K562 (cell line): ENCODE measurements around the gene RASGRP4. TPM values are rescaled to one million over a fixed set of nuclear protein-coding genes. Genes with fewer than 3 reads are reported as not detected.

ENCODE experiments used
- ARNT ChIP-seq, 2 experiments: fragments of 450-650 bp; IDR thresholded peaks; 2 replicates each; pipeline ENCODE4 v1.6.1; 2016; ENCODE audit warnings: mild to moderate bottlenecking in 1 of 2
- BCOR ChIP-seq: fragments of 450-650 bp; IDR thresholded peaks from 2 replicates; pipeline ENCODE4 v1.6.1; 2016
- CBX2 ChIP-seq: fragments of 200-600 bp; sonication (generic); IDR thresholded peaks from one replicate; pipeline ENCODE4 v1.6.1; 2012; ENCODE audit warnings: mild to moderate bottlenecking, low read length, inconsistent platforms; ENCODE audit not compliant: insufficient read depth, poor library complexity, severe bottlenecking
- E2F8 ChIP-seq: fragments of 450-650 bp; IDR thresholded peaks from 2 replicates; pipeline ENCODE4 v1.7.1; 2018; ENCODE audit warnings: mild to moderate bottlenecking, low read depth; ENCODE audit not compliant: partially characterized antibody
- ESRRA ChIP-seq: fragments of 450-650 bp; IDR thresholded peaks from 2 replicates; pipeline ENCODE4 v1.6.1; 2014; ENCODE audit warnings: low read depth, mild to moderate bottlenecking, moderate library complexity, borderline replicate concordance
- EZH2 ChIP-seq: IDR thresholded peaks from 2 replicates; pipeline ENCODE4 v1.6.1; 2012; ENCODE audit warnings: low read depth, mild to moderate bottlenecking, inconsistent platforms, low read length, borderline replicate concordance
- ILF3 ChIP-seq: fragments of 450-650 bp; IDR thresholded peaks from 2 replicates; pipeline ENCODE4 v1.6.1; 2018; ENCODE audit warnings: antibody characterized with exemption, mild to moderate bottlenecking, moderate library complexity, borderline replicate concordance
- KDM1A ChIP-seq, 2 experiments: fragments of 450-650 bp; IDR thresholded peaks; 2 replicates each; pipeline ENCODE4 v1.6.1; 2016; ENCODE audit warnings: mild to moderate bottlenecking in 2 of 2
- NFYB ChIP-seq: IDR thresholded peaks from 2 replicates; pipeline ENCODE4 v1.6.1; 2011; ENCODE audit warnings: mild to moderate bottlenecking, moderate library complexity; ENCODE audit not compliant: insufficient read length; ENCODE audit errors: extremely low read depth
- PML ChIP-seq: IDR thresholded peaks from 2 replicates; pipeline ENCODE4 v1.6.1; 2012; ENCODE audit warnings: low read length, inconsistent platforms
- PRDM10 ChIP-seq: fragments of 450-650 bp; IDR thresholded peaks from 2 replicates; pipeline ENCODE4 v1.6.1; 2018; ENCODE audit not compliant: partially characterized antibody
- PRPF4 ChIP-seq: fragments of 200-400 bp; formaldehyde crosslinking; IDR thresholded peaks from one replicate; pipeline ENCODE4 v1.6.1; 2017; ENCODE audit warnings: low read length, low read depth, mild to moderate bottlenecking; ENCODE audit not compliant: insufficient read depth, poor library complexity, severe bottlenecking
- SIN3B ChIP-seq: fragments of 450-650 bp; IDR thresholded peaks from 2 replicates; pipeline ENCODE4 v1.6.1; 2017; ENCODE audit warnings: low read depth, mild to moderate bottlenecking, moderate library complexity
- SMARCB1 ChIP-seq: IDR thresholded peaks from 2 replicates; pipeline ENCODE4 v1.6.1; 2011; ENCODE audit warnings: improper control_type of control experiment, low read depth; ENCODE audit not compliant: insufficient read length
- SREBF1 ChIP-seq: fragments of 150-350 bp; IDR thresholded peaks from 2 replicates; pipeline ENCODE4 v1.6.1; 2014; ENCODE audit warnings: antibody characterized with exemption, low read depth, low read length, borderline replicate concordance
- SRSF7 ChIP-seq: fragments of 200-400 bp; formaldehyde crosslinking; optimal IDR thresholded peaks from 2 replicates; pipeline ENCODE3; 2017; ENCODE audit warnings: mild to moderate bottlenecking, low read depth, low read length
- STAT5B ChIP-seq: fragments of 250-450 bp; sonication (Bioruptor Pico); IDR thresholded peaks from 2 replicates; pipeline ENCODE4 v1.8.0; 2021; ENCODE audit warnings: mild to moderate bottlenecking, inconsistent platforms
- ZKSCAN8 ChIP-seq: fragments of 200-800 bp; sonication (Bioruptor generic); IDR thresholded peaks from 2 replicates; pipeline ENCODE4 v1.6.1; 2016; ENCODE audit warnings: missing genetic modification characterization, missing compliant biosample characterization
- ZNF263 ChIP-seq: sonication (generic); formaldehyde crosslinking; IDR thresholded peaks from 2 replicates; pipeline ENCODE4 v1.8.0; 2022; ENCODE audit warnings: mild to moderate bottlenecking, missing genetic modification reagents, borderline replicate concordance
- ZNF639 ChIP-seq, 2 experiments: fragments of 200-800 bp in 1 of 2; sonication (Bioruptor generic) in 1 of 2; sonication (generic) in 1 of 2; formaldehyde crosslinking in 1 of 2; IDR thresholded peaks in 1 of 2; conservative IDR thresholded peaks in 1 of 2; 2 replicates each; pipeline versions ENCODE4 v1.5.0 to v1.6.1; 2016 to 2020; ENCODE audit warnings: missing compliant biosample characterization in 1 of 2, missing genetic modification characterization in 1 of 2, missing genetic modification reagents in 1 of 2
- polyA plus RNA-seq, 8 experiments: library from polyadenylated mRNA; depleted of rRNA in 4 of 8; stranded (reverse) in 5 of 8; unstranded in 3 of 8; fragments of >200 nt; fragmentation: Nextera tagmentation in 2 of 8; fragmentation: Illumina TruSeq in 1 of 8; extraction: Ambion mirVana in 2 of 8; extraction: Trizol in 1 of 8; gene quantifications; 2 replicates each; pipeline versions ENCODE4 v1.2.1 to v1.2.3, GENCODE V29; 2011 to 2014; ENCODE audit warnings: inconsistent platforms in 1 of 8, missing spikeins in 1 of 8
- total RNA-seq, 7 experiments: library from RNA; depleted of rRNA in 6 of 7; stranded (reverse); fragments of >200 nt in 6 of 7; fragmentation: Illumina TruSeq in 2 of 7; extraction: Trizol in 2 of 7; gene quantifications; 2 replicates each; pipeline versions ENCODE4 v1.2.1 to v1.2.3, GENCODE V29; 2011 to 2021; ENCODE audit warnings: low replicate concordance in 1 of 7

RASGRP4 gene
- total and polyA plus RNA-seq, 9 of the 15 experiments (the other 6 are each of a cell fraction or from before 2014, with no cell fraction given): 0.39 to 4.6 (median 3.8) TPM

GRCh38 chr19:38374332-38375097 is 51.5 kb downstream of the RASGRP4 start, which contains the start of gene PSMD8 (continued):
- TF ChIP-seq STAT5B (CRISPR knock-in tag) (no peak), EZH2 (no peak), SRSF7 (peak; percentile 59), KDM1A (IDR thresholded peaks at IDR 0.05) (no peak), PML (peak; percentile 81; the same call in 1 of the 2 replicates), SREBF1 (no peak), ZNF263 (peak; percentile 41; the same call in 1 of the 2 replicates), SMARCB1 (no peak), ZNF639 (CRISPR knock-in tag; conservative IDR thresholded peaks at IDR 0.05 in 1 of 2, IDR thresholded peaks at IDR 0.05 in 1 of 2) (peak; percentile 30 to 92; a peak in 2 of 4 replicates), BCOR (peak; percentile 70), PRPF4 (no peak), ZKSCAN8 (CRISPR knock-in tag) (no peak), SIN3B (peak; percentile 85), NFYB (no peak), ARNT (IDR thresholded peaks at IDR 0.05) (peak in 1 of 2 experiments; percentile 44; a peak in 1 of 4 replicates), ESRRA (peak; percentile 65; the same call in 1 of the 2 replicates), PRDM10 (peak; percentile 85), CBX2 (no peak), ILF3 (no peak), E2F8 (peak; percentile 74)
